IPS-18a (cell line): ENCODE data around the gene GPR156.
"Not testable (repeated sequence)": the region's sequence is repeated elsewhere in the genome, so short reads cannot be mapped to it uniquely, and the experiment has no call there.

Source experiments
- H3K27ac ChIP-seq: one replicate; pipeline ENCODE4 v1.5.1; 2013; ENCODE audit warnings: low read length
- H3K27me3 ChIP-seq: one replicate; pipeline ENCODE4 v1.6.1; 2013; ENCODE audit warnings: mild to moderate bottlenecking, low read length; ENCODE audit not compliant: control insufficient read depth, insufficient read depth
- H3K36me3 ChIP-seq: one replicate; pipeline ENCODE4 v1.6.1; 2013; ENCODE audit warnings: low read depth, low read length; ENCODE audit not compliant: control insufficient read depth
- H3K4me1 ChIP-seq: one replicate; pipeline ENCODE4 v1.6.1; 2013; ENCODE audit warnings: low read depth, low read length; ENCODE audit not compliant: control insufficient read depth
- H3K4me3 ChIP-seq: one replicate; pipeline ENCODE4 v1.5.1; 2013; ENCODE audit warnings: low read length
- H3K9ac ChIP-seq: one replicate; pipeline ENCODE4 v1.6.1; 2013; ENCODE audit warnings: mild to moderate bottlenecking, low read length, moderate library complexity
- H3K9me3 ChIP-seq: one replicate; pipeline ENCODE4 v1.6.1; 2013; ENCODE audit warnings: low read depth, low read length; ENCODE audit not compliant: control insufficient read depth

Gene GPR156

GRCh38 chr3:120284747-120285507, at the start of gene GPR156:
TSS of gene GPR156 (minus strand) at chr3:120285222. CDS start at chr3:120244098, 41,124 bp downstream.
- Histone ChIP-seq H3K4me1 (peaks cover 4% of the 10 kb centered on the region), H3K27ac (no peak within 1 kb of the TSS), H3K36me3 (no peaks in the 10 kb centered on the region), H3K9me3 (no peaks in the 10 kb centered on the region), H3K9ac (no peak within 1 kb of the TSS), H3K27me3 (peaks cover 12% of the 10 kb centered on the region), H3K4me3 (no peak within 1 kb of the TSS)

- H3K9me3 ChIP-seq, result no peaks in the 10 kb centered on the region
- no peaks in the 10 kb centered on the region for H3K27me3 ChIP-seq
- no peak overlapping the region for H3K9ac ChIP-seq
- no peak overlapping the region for H3K4me3 ChIP-seq
- H3K36me3 ChIP-seq, result peaks cover 22% of the 10 kb centered on the region
- H3K27ac ChIP-seq, result no peak overlapping the region
- H3K4me1 ChIP-seq, result no peaks in the 10 kb centered on the region
Observed at GRCh38 chr3:120332646-120333045, 47.6 kb upstream of the GPR156 start.

- Histone ChIP-seq H3K4me1 (no peaks in the 10 kb centered on the region), H3K9me3 (no peaks in the 10 kb centered on the region), H3K36me3 (peaks cover 22% of the 10 kb centered on the region), H3K27ac (no peak overlapping the region), H3K27me3 (no peaks in the 10 kb centered on the region), H3K9ac (no peak overlapping the region), H3K4me3 (no peak overlapping the region)
Observed at GRCh38 chr3:120331076-120331475, 46.1 kb upstream of the GPR156 start.

- no peak overlapping the region for H3K27ac ChIP-seq
- no peak overlapping the region for H3K9ac ChIP-seq
- no peaks in the 10 kb centered on the region for H3K9me3 ChIP-seq
- no peaks in the 10 kb centered on the region for H3K4me1 ChIP-seq
- H3K4me3 ChIP-seq, result no peak overlapping the region
- no peaks in the 10 kb centered on the region for H3K27me3 ChIP-seq
- H3K36me3 ChIP-seq, result peaks cover 15% of the 10 kb centered on the region
Observed at GRCh38 chr3:120326784-120327183, 41.8 kb upstream of the GPR156 start.

GRCh38 chr3:120324190-120324589, 39.2 kb upstream of the GPR156 start:
- H3K4me1 ChIP-seq, result no peaks in the 10 kb centered on the region
- H3K36me3 ChIP-seq, result peaks cover 4% of the 10 kb centered on the region

GRCh38 chr3:120323761-120324160, 38.7 kb upstream of the GPR156 start:
- not testable (repeated sequence) for H3K4me3 ChIP-seq, H3K27me3 ChIP-seq, H3K4me1 ChIP-seq, H3K9me3 ChIP-seq, H3K9ac ChIP-seq, H3K36me3 ChIP-seq, H3K27ac ChIP-seq

More at GRCh38 chr3:120324190-120324589, 39.2 kb upstream of the GPR156 start:
- no peak overlapping the region for H3K4me3 ChIP-seq
- H3K27ac ChIP-seq, result no peak overlapping the region
- no peak overlapping the region for H3K9ac ChIP-seq
- H3K9me3 ChIP-seq, result no peaks in the 10 kb centered on the region
- no peaks in the 10 kb centered on the region for H3K27me3 ChIP-seq

- no peaks in the 10 kb centered on the region for H3K27me3 ChIP-seq
- H3K27ac ChIP-seq, result no peak overlapping the region
- no peaks in the 10 kb centered on the region for H3K36me3 ChIP-seq
- no peak overlapping the region for H3K4me3 ChIP-seq
- H3K9ac ChIP-seq, result no peak overlapping the region
- no peaks in the 10 kb centered on the region for H3K4me1 ChIP-seq
- no peaks in the 10 kb centered on the region for H3K9me3 ChIP-seq
Observed at GRCh38 chr3:120311863-120312794, 27.1 kb upstream of the GPR156 start.

- no peaks in the 10 kb centered on the region for H3K36me3 ChIP-seq
- no peaks in the 10 kb centered on the region for H3K27me3 ChIP-seq
- H3K9ac ChIP-seq, result no peak overlapping the region
- no peaks in the 10 kb centered on the region for H3K4me1 ChIP-seq
- H3K9me3 ChIP-seq, result no peaks in the 10 kb centered on the region
- H3K4me3 ChIP-seq, result no peak overlapping the region
- no peak overlapping the region for H3K27ac ChIP-seq
Observed at GRCh38 chr3:120306519-120307455, 21.8 kb upstream of the GPR156 start.

- Histone ChIP-seq H3K9ac (no peak overlapping the region), H3K4me1 (no peaks in the 10 kb centered on the region), H3K36me3 (no peaks in the 10 kb centered on the region), H3K27ac (no peak overlapping the region), H3K9me3 (no peaks in the 10 kb centered on the region), H3K4me3 (no peak overlapping the region), H3K27me3 (no peaks in the 10 kb centered on the region)
Observed at GRCh38 chr3:120304616-120305015, 19.6 kb upstream of the GPR156 start.

- H3K27ac ChIP-seq, result no peak overlapping the region
- H3K4me1 ChIP-seq, result no peaks in the 10 kb centered on the region
- no peaks in the 10 kb centered on the region for H3K27me3 ChIP-seq
- H3K4me3 ChIP-seq, result no peak overlapping the region
- no peaks in the 10 kb centered on the region for H3K36me3 ChIP-seq
- no peak overlapping the region for H3K9ac ChIP-seq
- no peaks in the 10 kb centered on the region for H3K9me3 ChIP-seq
Observed at GRCh38 chr3:120302361-120302760, 17.3 kb upstream of the GPR156 start.

- Histone ChIP-seq H3K27ac (no peak overlapping the region), H3K36me3 (no peaks in the 10 kb centered on the region), H3K27me3 (no peaks in the 10 kb centered on the region), H3K9me3 (no peaks in the 10 kb centered on the region), H3K9ac (no peak overlapping the region), H3K4me1 (no peaks in the 10 kb centered on the region), H3K4me3 (no peak overlapping the region)
Observed at GRCh38 chr3:120300971-120301370, 15.9 kb upstream of the GPR156 start.
